NCI-H524 (cell line): ENCODE data around the gene GPR17.
A peak's percentile ranks its signal among the peaks of the same experiment; 100 is the strongest.

Experiments
- DNase-seq, 2 experiments: peaks; one replicate each; lab custom pipeline; 2025; lab: John Stamatoyannopoulos, UW

GPR17 gene

DNA sequence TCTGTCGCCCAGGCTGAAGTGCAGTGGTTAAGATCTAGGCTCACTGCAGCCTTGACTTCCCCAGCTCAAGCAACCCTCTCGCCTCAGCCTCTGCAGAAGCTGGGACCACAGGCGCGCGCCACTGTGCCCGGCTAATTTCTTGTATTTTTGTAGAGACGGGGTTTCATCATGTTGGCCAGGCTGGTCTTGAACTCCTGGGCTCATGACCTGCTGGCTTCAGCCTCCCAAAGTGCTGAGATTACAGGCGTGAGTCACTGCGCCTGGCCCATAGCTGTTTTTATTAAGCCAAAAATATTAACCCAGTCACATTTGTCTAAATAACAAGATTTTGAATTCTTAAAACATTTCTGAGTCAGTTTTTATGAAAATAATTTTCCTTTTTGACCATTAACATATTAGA lies 49.0 kb downstream of the GPR17 start:
- no peak for DNase-seq

DNA sequence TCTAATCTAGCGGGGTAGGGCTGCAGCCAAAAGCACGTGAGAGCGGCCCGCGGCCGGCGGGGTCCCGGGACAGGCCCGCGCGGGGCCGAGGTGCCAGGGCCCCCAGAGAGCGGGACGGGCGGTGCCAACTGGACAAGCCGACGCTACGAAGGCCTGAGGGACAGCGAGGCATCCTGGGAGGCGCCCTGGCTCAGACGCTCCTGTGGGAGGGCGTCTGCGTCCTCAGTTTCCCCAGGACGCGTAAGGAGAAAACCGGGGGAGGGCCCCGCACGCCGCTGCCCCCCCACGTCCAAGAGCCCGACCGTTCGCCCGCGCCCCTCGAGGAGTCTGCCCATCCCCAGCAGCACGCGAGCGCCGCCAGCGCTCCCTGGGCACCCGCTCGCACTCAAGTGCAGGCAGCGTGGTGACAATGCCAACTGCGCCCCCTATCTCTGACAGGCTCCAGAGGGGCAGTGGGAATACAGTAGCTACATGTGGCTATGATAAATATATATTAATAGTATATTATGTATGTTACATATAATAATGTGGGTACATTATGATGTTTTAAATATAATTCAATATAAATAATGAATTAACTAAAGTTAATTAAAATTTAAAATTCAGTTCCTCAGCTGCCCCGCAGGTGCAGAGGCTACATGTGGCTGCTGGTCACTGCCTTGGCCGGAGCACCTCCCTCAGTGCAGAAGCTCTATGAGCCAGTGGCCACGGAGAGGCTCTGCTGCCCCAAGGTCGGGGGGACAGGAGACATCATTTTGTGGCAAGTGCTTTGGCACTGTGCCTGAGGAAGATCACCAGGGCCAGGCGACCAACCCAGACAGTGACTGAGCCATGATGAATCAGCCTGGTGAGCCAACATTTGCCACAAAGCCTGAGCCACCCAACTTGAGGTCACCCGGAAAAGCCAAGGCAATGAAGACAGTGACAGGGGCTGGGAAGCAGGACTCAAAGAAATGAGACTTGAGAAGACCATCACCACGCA lies 49.8 kb downstream of the GPR17 start:
- peak in 1 of 2 experiments; percentile 65 for DNase-seq

DNA sequence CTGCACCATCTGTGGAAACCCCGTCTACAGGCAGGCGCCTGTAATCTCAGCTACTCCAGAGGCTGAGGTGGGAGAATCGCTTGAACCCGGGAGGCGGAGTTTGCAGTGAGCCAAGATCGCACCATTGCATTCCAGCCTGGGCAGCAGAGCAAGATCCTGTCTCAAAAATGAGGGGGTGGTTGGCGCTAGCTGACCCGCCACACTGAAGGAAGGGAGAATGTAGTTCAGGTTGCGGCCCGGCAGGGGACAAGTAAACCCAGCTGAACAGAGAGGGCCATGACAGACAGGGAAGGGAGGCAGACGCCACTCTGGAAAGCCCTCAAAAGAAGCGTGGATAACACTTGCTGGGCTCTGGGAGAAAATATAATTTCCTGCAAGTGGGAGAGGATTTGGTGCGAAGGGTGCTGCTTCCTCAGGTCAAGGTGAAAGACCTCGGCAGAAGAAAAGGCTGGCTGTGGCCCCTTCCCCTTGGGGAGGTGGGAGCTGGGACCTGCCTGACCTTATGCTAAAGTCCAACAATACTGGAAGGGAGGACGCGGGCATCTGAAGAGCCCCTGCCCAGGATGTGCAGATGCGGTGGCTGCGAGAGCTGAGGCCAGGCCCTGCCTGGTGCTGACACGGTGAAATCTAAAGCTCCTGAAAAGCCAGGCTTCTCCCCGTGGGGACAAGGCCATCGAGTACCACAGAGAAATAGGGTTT lies 51.7 kb downstream of the GPR17 start:
- DNase-seq, result no peak

DNA sequence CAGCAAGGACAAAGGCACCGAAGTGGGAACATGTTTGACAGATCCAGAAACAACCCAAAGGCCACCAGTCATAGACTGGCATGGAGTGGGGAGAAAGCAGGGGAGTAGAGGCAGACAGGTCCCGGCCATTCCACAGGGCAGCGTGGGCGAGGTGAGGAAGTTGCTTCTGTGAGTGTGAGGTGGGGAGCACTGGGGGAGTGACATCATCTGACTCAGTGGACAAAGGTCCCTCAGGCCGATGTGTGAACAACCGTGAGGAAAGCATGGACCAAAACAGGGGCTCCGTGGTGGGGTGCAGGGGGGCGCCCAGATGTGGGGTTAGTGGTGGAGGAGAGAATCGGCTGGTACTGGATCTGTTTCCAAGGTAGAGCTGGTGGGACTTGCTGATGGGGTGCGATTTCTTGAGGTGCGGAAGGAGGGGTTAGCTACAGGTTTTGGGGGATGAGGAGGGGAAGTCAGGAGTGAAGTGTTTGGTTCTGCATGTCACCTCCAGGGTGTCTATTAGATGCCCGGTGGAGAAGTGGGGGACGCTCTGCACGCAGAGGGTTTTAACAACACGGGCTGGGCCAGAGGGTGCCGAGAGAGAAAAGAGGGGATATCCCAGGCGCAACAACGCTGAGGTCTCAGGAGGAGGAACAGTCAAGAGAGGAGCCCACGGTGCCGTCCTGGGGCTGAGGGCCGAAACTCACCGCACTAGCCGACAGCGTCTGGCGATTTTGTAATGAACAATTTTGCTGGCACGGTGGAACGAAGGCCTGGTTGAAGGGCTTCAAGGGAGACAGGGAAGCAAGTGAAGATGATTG lies 52.8 kb downstream of the GPR17 start:
- DNase-seq, result no peak

DNA sequence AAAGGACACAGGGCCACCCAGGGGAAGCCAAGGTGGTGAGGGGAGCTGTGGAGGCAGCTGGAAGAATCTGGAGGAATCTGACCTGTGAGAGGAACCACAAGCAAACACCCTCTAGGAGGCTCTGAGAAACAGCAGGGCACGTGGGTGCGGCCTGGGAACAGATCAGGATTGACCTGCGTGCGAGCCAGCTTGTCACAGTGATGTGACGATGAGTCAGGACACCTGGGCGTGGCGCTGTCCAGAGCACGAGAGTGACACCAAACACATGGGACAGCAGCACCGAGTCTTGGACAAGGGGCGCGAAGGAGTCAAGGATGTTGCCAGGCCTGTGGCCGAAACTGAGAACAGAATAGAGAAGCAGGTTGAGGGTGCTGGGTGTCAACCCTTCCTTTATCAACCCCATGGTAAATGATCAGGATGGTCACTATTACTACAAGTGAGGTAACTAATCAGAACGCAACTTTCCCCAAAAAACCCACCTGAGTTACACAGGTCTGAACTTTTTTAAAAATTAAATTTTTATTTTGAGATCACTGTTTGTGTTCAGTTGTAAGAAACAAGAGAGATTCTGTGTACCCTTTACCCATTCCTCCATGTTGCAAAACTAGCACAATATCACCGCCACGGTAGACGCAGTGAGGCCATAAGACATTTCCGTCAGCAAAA lies 54.7 kb downstream of the GPR17 start:
- no peak for DNase-seq

DNA sequence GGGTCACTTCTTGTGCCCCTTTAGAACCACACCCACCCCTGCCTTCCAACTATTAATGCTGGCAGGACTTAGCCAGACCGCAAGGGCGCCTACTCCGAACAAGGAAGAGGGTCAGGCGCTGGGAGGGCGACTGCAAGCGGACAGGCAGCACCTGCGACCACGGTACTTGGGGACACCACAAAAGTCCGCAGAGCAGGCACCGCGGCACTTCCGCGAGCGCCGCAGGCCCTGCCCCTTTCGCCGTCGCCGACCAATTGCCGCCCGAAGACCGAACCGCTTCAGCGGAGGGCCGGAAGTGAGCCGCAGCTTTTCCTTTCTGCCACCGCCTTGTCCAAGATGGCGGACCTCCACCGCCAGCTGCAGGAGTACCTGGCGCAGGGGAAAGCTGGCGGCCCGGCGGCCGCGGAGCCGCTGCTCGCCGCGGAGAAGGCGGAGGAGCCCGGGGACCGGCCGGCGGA lies 55.3 kb downstream of the GPR17 start, which contains the start of gene SFT2D3:
Gene SFT2D3 (plus strand): TSS at position 305 of the 458 bp plus-strand sequence. CDS start 32 bp downstream, at position 337.
- peak; percentile 71 to 87 for DNase-seq

DNA sequence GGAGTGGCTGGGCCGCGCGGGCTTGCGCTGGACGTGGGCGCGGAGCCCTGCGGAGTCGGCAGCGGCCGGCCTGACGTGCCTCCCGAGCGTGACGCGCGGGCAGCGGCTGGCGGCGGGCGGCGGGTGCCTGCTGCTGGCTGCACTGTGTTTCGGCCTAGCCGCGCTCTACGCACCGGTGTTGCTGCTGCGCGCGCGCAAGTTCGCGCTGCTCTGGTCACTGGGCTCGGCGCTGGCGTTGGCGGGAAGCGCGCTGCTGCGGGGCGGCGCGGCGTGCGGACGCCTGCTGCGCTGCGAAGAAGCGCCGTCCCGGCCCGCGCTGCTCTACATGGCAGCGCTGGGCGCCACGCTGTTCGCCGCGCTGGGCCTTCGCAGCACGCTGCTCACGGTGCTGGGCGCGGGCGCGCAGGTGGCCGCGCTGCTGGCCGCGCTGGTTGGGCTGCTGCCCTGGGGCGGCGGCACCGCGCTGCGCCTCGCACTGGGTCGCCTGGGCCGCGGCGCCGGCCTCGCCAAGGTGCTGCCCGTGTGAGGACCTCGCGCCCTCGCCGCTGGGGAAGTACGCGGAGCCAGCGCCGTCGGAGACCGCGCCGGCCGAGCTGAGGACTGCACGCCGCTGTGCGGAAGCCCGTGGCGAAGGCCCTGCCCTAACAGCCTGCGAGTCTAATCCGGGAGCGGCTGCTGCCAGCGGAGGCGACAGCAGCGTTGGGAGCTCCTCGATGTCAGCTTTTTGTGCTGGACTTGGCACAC lies 55.9 kb downstream of the GPR17 start:
- DNase-seq, result peak; percentile 56 to 77
